CD4-positive, alpha-beta T cell treated with Interleukin-6 for 4 hours (primary cell): Measurements from ENCODE around the gene CFL2.

Source experiments
- DNase-seq: peaks from one replicate; pipeline ENCODE4 v3.0.0-alpha.2; 2020; ENCODE audit warnings: mixed read lengths

CFL2 gene

GRCh38 chr14:34668111-34668510 lies 46.3 kb downstream of the CFL2 start:
- DNase-seq, result no peak

- no peak for DNase-seq
Observed at GRCh38 chr14:34667007-34667406, 47.4 kb downstream of the CFL2 start.

- peak; percentile 69 for DNase-seq
Observed at GRCh38 chr14:34665785-34666435, 48.5 kb downstream of the CFL2 start.

- no peak for DNase-seq
Observed at GRCh38 chr14:34662561-34663088, 51.8 kb downstream of the CFL2 start.

GRCh38 chr14:34660796-34661195 lies 53.6 kb downstream of the CFL2 start:
- no peak for DNase-seq
